DND-41 (cell line): ENCODE results near the gene ABCA8.

Experiments used
- CTCF ChIP-seq: IDR thresholded peaks from 2 replicates; pipeline ENCODE4 v1.5.1; 2012; ENCODE audit warnings: borderline replicate concordance, low read length, moderate library complexity, mild to moderate bottlenecking; ENCODE audit not compliant: poor library complexity, severe bottlenecking; ENCODE audit errors: extremely low read depth
- EZH2 ChIP-seq: IDR thresholded peaks from 3 replicates; pipeline ENCODE4 v1.6.1; 2012; ENCODE audit warnings: borderline replicate concordance, low read depth, mild to moderate bottlenecking, moderate library complexity, low read length, inconsistent platforms; ENCODE audit not compliant: severe bottlenecking

GRCh38 chr17:68867759-68868516 lies 87.3 kb downstream of the ABCA8 start:
- TF ChIP-seq CTCF (no peak), EZH2 (no peak)
